Astrocyte (in vitro differentiated cells and primary cell): ENCODE data around the gene ITGB3BP. TPM values are rescaled to one million over a fixed set of nuclear protein-coding genes. Genes with fewer than 3 reads are reported as not detected.

ENCODE experiments used
- DNase-seq: peaks from one replicate; pipeline ENCODE4 v3.0.0-alpha.2; 2010; ENCODE audit warnings: low read depth
- FAIRE-seq: peaks from 2 replicates; lab custom pipeline; 2011; peaks lifted over from hg19 to GRCh38; lab: Jason Lieb, UNC
- H2AFZ ChIP-seq: 2 replicates; pipeline ENCODE4 v1.6.0; 2012; ENCODE audit warnings: low read depth, low read length, inconsistent platforms
- H3K27ac ChIP-seq: 2 replicates; pipeline ENCODE4 v1.5.1; 2011; ENCODE audit warnings: low read depth, low read length, inconsistent platforms
- H3K27me3 ChIP-seq: 2 replicates; pipeline ENCODE4 v1.6.0; 2011; ENCODE audit warnings: low read length, inconsistent platforms; ENCODE audit not compliant: insufficient read depth
- H3K36me3 ChIP-seq: 2 replicates; pipeline ENCODE4 v1.5.1; 2011; ENCODE audit warnings: low read length, inconsistent platforms; ENCODE audit not compliant: insufficient read depth
- H3K4me1 ChIP-seq: 2 replicates; pipeline ENCODE4 v1.5.1; 2011; ENCODE audit warnings: low read length, inconsistent platforms; ENCODE audit not compliant: insufficient read depth
- H3K4me2 ChIP-seq: 2 replicates; pipeline ENCODE4 v1.6.0; 2012; ENCODE audit warnings: low read length, inconsistent platforms
- H3K4me3 ChIP-seq: 2 replicates; pipeline ENCODE4 v1.5.1; 2011; ENCODE audit warnings: low read depth, mild to moderate bottlenecking, low read length, inconsistent platforms; ENCODE audit not compliant: insufficient read depth
- H3K79me2 ChIP-seq: 2 replicates; pipeline ENCODE4 v1.6.0; 2012; ENCODE audit warnings: mild to moderate bottlenecking, low read length, inconsistent platforms; ENCODE audit not compliant: insufficient read depth
- H3K9ac ChIP-seq: 2 replicates; pipeline ENCODE4 v1.6.0; 2012; ENCODE audit warnings: mild to moderate bottlenecking, low read length, inconsistent platforms
- H3K9me3 ChIP-seq: 2 replicates; pipeline ENCODE4 v1.5.1; 2012; ENCODE audit warnings: low read depth, mild to moderate bottlenecking, low read length, inconsistent platforms; ENCODE audit not compliant: insufficient read depth
- H4K20me1 ChIP-seq: 2 replicates; pipeline ENCODE4 v1.6.0; 2012; ENCODE audit warnings: low read length, inconsistent platforms; ENCODE audit not compliant: insufficient read depth
- H3K27ac Mint-ChIP-seq: one replicate; pipeline ENCODE4 v1.8.0; 2021; ENCODE audit warnings: mild to moderate bottlenecking, mixed read lengths; ENCODE audit not compliant: unreplicated experiment
- H3K27me3 Mint-ChIP-seq: one replicate; pipeline ENCODE4 v1.8.0; 2021; ENCODE audit warnings: low read depth, mixed read lengths; ENCODE audit not compliant: unreplicated experiment
- H3K36me3 Mint-ChIP-seq: one replicate; pipeline ENCODE4 v1.8.0; 2021; ENCODE audit warnings: low read depth, mixed read lengths; ENCODE audit not compliant: unreplicated experiment
- H3K4me1 Mint-ChIP-seq: one replicate; pipeline ENCODE4 v1.8.0; 2021; ENCODE audit warnings: low read depth, mixed read lengths; ENCODE audit not compliant: unreplicated experiment
- H3K4me3 Mint-ChIP-seq: one replicate; pipeline ENCODE4 v1.8.0; 2021; ENCODE audit warnings: mild to moderate bottlenecking, moderate library complexity, mixed read lengths; ENCODE audit not compliant: unreplicated experiment
- H3K9me3 Mint-ChIP-seq: one replicate; pipeline ENCODE4 v1.8.0; 2021; ENCODE audit warnings: mild to moderate bottlenecking, mixed read lengths; ENCODE audit not compliant: unreplicated experiment
- EZH2 ChIP-seq: IDR thresholded peaks from 2 replicates; pipeline ENCODE4 v1.6.1; 2012; ENCODE audit warnings: mild to moderate bottlenecking, low read length, inconsistent platforms; ENCODE audit not compliant: insufficient read depth
- total RNA-seq: library from RNA; stranded (reverse); gene quantifications from 2 replicates; pipeline ENCODE4 v1.2.1, GENCODE V29; 2021
- TF ChIP-seq, protein P1 (sequence below): IDR thresholded peaks from 2 replicates; pipeline ENCODE4 v1.5.1; 2011; ENCODE audit warnings: low read depth, mild to moderate bottlenecking, inconsistent platforms, low read length, moderate library complexity; ENCODE audit not compliant: insufficient read depth

Gene ITGB3BP
- total RNA-seq, 1 donor from 2014 or later, result 15.6 TPM

DNA sequence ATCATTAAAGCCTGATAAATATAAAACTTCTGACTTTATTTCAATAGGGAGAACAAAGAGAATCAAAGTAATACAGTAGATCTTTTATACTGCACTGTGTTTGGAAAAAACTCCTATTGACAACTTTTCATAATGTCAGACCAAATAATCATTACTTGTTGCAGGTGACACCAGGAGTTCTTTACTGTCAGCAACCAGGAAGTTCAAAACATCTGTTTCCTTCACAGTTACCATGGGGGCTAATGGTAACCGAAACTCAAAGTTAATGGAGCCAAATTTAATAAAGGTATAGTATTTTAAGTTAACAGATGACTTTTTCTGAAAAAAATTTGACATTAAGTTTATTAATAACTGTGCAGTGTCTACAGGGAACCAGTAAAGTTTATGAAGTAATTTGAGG, 10.9 kb upstream of the ITGB3BP start:
- H2AFZ ChIP-seq, result no peak overlapping the region
- H3K36me3 Mint-ChIP-seq, result no peaks in the 10 kb centered on the region
- no peaks in the 10 kb centered on the region for H3K27me3 Mint-ChIP-seq
- no peak overlapping the region for H3K9ac ChIP-seq
- no peaks in the 10 kb centered on the region for H3K4me1 Mint-ChIP-seq
- H3K79me2 ChIP-seq, result no peaks in the 10 kb centered on the region
- no peaks in the 10 kb centered on the region for H3K9me3 ChIP-seq
- H3K27me3 ChIP-seq, result no peaks in the 10 kb centered on the region
- H3K27ac Mint-ChIP-seq, result no peak overlapping the region
- H3K4me3 ChIP-seq, result no peak overlapping the region
- no peak overlapping the region for H3K27ac ChIP-seq
- FAIRE-seq (no peak), DNase-seq (no peak)
- no peak for TF ChIP-seq EZH2
- TF ChIP-seq, protein P1, sequence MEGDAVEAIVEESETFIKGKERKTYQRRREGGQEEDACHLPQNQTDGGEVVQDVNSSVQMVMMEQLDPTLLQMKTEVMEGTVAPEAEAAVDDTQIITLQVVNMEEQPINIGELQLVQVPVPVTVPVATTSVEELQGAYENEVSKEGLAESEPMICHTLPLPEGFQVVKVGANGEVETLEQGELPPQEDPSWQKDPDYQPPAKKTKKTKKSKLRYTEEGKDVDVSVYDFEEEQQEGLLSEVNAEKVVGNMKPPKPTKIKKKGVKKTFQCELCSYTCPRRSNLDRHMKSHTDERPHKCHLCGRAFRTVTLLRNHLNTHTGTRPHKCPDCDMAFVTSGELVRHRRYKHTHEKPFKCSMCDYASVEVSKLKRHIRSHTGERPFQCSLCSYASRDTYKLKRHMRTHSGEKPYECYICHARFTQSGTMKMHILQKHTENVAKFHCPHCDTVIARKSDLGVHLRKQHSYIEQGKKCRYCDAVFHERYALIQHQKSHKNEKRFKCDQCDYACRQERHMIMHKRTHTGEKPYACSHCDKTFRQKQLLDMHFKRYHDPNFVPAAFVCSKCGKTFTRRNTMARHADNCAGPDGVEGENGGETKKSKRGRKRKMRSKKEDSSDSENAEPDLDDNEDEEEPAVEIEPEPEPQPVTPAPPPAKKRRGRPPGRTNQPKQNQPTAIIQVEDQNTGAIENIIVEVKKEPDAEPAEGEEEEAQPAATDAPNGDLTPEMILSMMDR, result no peak
- no peaks in the 10 kb centered on the region for H3K9me3 Mint-ChIP-seq
- H3K4me3 Mint-ChIP-seq, result no peak overlapping the region
- peaks cover 7% of the 10 kb centered on the region for H3K36me3 ChIP-seq
- H4K20me1 ChIP-seq, result no peaks in the 10 kb centered on the region
- H3K4me1 ChIP-seq, result no peaks in the 10 kb centered on the region
- H3K4me2 ChIP-seq, result no peak overlapping the region

DNA sequence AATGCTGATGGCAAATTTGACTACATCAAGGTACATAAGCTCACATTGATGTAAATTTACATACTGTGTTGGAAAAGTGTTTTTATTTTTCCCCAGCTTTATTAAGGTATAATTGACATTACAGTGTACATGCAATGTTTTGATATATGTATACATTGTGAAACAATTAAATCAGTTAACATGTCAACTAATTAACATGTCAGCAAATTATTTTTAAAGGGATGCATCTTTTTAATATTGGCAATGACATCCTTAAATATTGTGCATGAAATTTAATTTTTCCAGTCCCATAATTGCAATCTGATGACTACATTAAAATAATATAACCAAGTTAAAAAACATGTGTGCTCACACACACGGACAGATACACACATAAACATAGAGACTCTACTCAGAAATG, 9.7 kb upstream of the ITGB3BP start:
- no peak for TF ChIP-seq EZH2
- TF ChIP-seq, protein P1, result no peak
- Histone ChIP-seq H3K9ac (no peak overlapping the region), H2AFZ (no peak overlapping the region), H3K27ac (no peak overlapping the region), H3K4me2 (no peak overlapping the region), H3K36me3 (peaks cover 7% of the 10 kb centered on the region), H3K4me3 (no peak overlapping the region), H3K9me3 (no peaks in the 10 kb centered on the region), H3K79me2 (no peaks in the 10 kb centered on the region), H4K20me1 (no peaks in the 10 kb centered on the region), H3K4me1 (no peaks in the 10 kb centered on the region), H3K27me3 (no peaks in the 10 kb centered on the region)
- Mint-ChIP-seq H3K4me1 (no peaks in the 10 kb centered on the region), H3K4me3 (no peak overlapping the region), H3K36me3 (no peaks in the 10 kb centered on the region), H3K9me3 (no peaks in the 10 kb centered on the region), H3K27ac (no peak overlapping the region), H3K27me3 (no peaks in the 10 kb centered on the region)
- DNase-seq (no peak), FAIRE-seq (peak; percentile 62)

DNA sequence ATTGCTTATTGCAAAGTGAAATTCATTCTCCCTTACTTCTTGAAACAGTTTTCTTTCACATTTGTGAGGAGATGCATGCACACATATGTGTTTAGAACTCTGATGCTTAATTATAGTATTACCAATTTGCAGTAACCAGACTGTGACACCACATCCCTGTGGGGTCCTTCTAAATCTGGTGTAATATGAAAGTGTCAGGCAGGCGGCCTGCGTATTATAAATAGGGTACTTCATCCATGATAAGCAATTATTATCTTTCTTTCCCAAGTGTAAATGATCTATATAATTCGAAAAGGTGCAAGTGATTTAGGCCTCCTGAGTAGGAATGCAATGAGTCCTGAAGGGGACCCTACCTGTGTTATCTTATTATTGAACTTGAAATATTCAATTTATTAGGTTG, 1.2 kb upstream of the ITGB3BP start:
- Mint-ChIP-seq H3K36me3 (no peaks in the 10 kb centered on the region), H3K27me3 (no peaks in the 10 kb centered on the region), H3K4me1 (peaks cover 2% of the 10 kb centered on the region), H3K9me3 (no peaks in the 10 kb centered on the region), H3K27ac (peak overlapping the region; percentile 27), H3K4me3 (peak overlapping the region; percentile 97)
- no peaks in the 10 kb centered on the region for H3K36me3 ChIP-seq
- peak overlapping the region; percentile 88 for H3K27ac ChIP-seq
- H3K27me3 ChIP-seq, result no peaks in the 10 kb centered on the region
- H3K9ac ChIP-seq, result peak overlapping the region; percentile 89
- peaks cover 6% of the 10 kb centered on the region for H3K4me1 ChIP-seq
- H4K20me1 ChIP-seq, result no peaks in the 10 kb centered on the region
- no peaks in the 10 kb centered on the region for H3K9me3 ChIP-seq
- H3K4me3 ChIP-seq, result peak overlapping the region; percentile 97
- FAIRE-seq (no peak), DNase-seq (no peak)
- H3K79me2 ChIP-seq, result peaks cover 39% of the 10 kb centered on the region
- peak overlapping the region; percentile 96 for H2AFZ ChIP-seq
- TF ChIP-seq, protein P1, result no peak
- TF ChIP-seq EZH2, result no peak
- H3K4me2 ChIP-seq, result peak overlapping the region; percentile 90
